HepG2 (cell line): ENCODE data around the gene MKRN2OS. TPM values are rescaled to one million over a fixed set of nuclear protein-coding genes. Genes with fewer than 3 reads are reported as not detected.
A peak's percentile ranks its signal among the peaks of the same experiment; 100 is the strongest.

Source experiments
- CREM ChIP-seq, 2 experiments: sonication (generic) in 1 of 2; formaldehyde crosslinking in 1 of 2; IDR thresholded peaks; 2 replicates each; pipeline versions ENCODE4 v1.4.0 to v1.6.1; 2016 to 2020; ENCODE audit warnings: antibody characterized with exemption in 1 of 2, mild to moderate bottlenecking in 1 of 2, missing genetic modification reagents in 1 of 2
- EP300 ChIP-seq, 3 experiments: sonication (generic) in 1 of 3; formaldehyde crosslinking in 1 of 3; IDR thresholded peaks; 2 replicates each; pipeline versions ENCODE4 v1.5.1 to v1.6.1; 2011 to 2020; ENCODE audit warnings: low read depth in 2 of 3, low read length in 2 of 3, borderline replicate concordance in 1 of 3, improper control_type of control experiment in 1 of 3, mild to moderate bottlenecking in 1 of 3, missing genetic modification reagents in 1 of 3, moderate library complexity in 1 of 3
- GFI1 ChIP-seq: sonication (generic); formaldehyde crosslinking; IDR thresholded peaks from 2 replicates; pipeline ENCODE4 v1.5.0; 2020; ENCODE audit warnings: missing genetic modification reagents, mild to moderate bottlenecking, borderline replicate concordance
- ISL2 ChIP-seq: sonication (generic); formaldehyde crosslinking; IDR thresholded peaks from 2 replicates; pipeline ENCODE4 v1.5.0; 2020; ENCODE audit warnings: missing genetic modification reagents
- NCOA2 ChIP-seq: sonication (generic); formaldehyde crosslinking; IDR thresholded peaks from 2 replicates; pipeline ENCODE4 v1.8.0; 2022; ENCODE audit warnings: inconsistent platforms
- NFYC ChIP-seq: IDR thresholded peaks from 2 replicates; pipeline ENCODE4 v1.6.1; 2016; ENCODE audit warnings: missing genetic modification reagents, missing compliant biosample characterization
- PAXIP1 ChIP-seq: sonication (generic); formaldehyde crosslinking; conservative IDR thresholded peaks from 2 replicates; pipeline ENCODE4 v1.4.0; 2020; ENCODE audit warnings: mild to moderate bottlenecking, missing genetic modification reagents, moderate library complexity
- PHF8 ChIP-seq: sonication (generic); formaldehyde crosslinking; IDR thresholded peaks from 2 replicates; pipeline ENCODE4 v1.5.0; 2020; ENCODE audit warnings: missing genetic modification reagents
- RARA ChIP-seq: IDR thresholded peaks from 2 replicates; pipeline ENCODE4 v1.6.1; 2016; ENCODE audit warnings: missing genetic modification reagents, missing compliant biosample characterization
- SOX5 ChIP-seq: IDR thresholded peaks from 2 replicates; pipeline ENCODE4 v1.6.1; 2016; ENCODE audit warnings: borderline replicate concordance
- TP53 ChIP-seq: sonication (generic); formaldehyde crosslinking; conservative IDR thresholded peaks from 2 replicates; pipeline ENCODE4 v1.4.0; 2020; ENCODE audit warnings: missing genetic modification reagents
- ZBTB37 ChIP-seq: sonication (generic); formaldehyde crosslinking; IDR thresholded peaks from 2 replicates; pipeline ENCODE4 v1.4.0; 2020; ENCODE audit warnings: mild to moderate bottlenecking, missing genetic modification reagents
- ZNF121 ChIP-seq: sonication (generic); formaldehyde crosslinking; IDR thresholded peaks from 2 replicates; pipeline ENCODE4 v1.5.0; 2020; ENCODE audit warnings: mild to moderate bottlenecking, missing genetic modification reagents
- ZNF350 ChIP-seq: sonication (generic); formaldehyde crosslinking; IDR thresholded peaks from 2 replicates; pipeline ENCODE4 v1.4.0; 2020; ENCODE audit warnings: mild to moderate bottlenecking, low read depth, missing genetic modification reagents, borderline replicate concordance
- ZNF501 ChIP-seq: sonication (generic); formaldehyde crosslinking; IDR thresholded peaks from 2 replicates; pipeline ENCODE4 v1.5.1; 2020; ENCODE audit warnings: mild to moderate bottlenecking, moderate library complexity, missing genetic modification reagents
- ZNF510 ChIP-seq: sonication (generic); formaldehyde crosslinking; IDR thresholded peaks from 2 replicates; pipeline ENCODE4 v1.4.0; 2020; ENCODE audit warnings: low read depth, mild to moderate bottlenecking, missing genetic modification reagents
- ZNF549 ChIP-seq: sonication (generic); formaldehyde crosslinking; IDR thresholded peaks from 2 replicates; pipeline ENCODE4 v1.5.0; 2020; ENCODE audit warnings: missing genetic modification reagents
- ZNF737 ChIP-seq: sonication (generic); formaldehyde crosslinking; IDR thresholded peaks from 2 replicates; pipeline ENCODE4 v1.5.0; 2020; ENCODE audit warnings: missing genetic modification reagents, mild to moderate bottlenecking, borderline replicate concordance
- polyA plus RNA-seq, 8 experiments: library from polyadenylated mRNA; depleted of rRNA in 3 of 8; stranded (reverse) in 7 of 8; unstranded in 1 of 8; fragments of >200 nt; fragmentation: Illumina TruSeq in 4 of 8; extraction: Trizol in 4 of 8; gene quantifications; 2 replicates each; pipeline versions ENCODE4 v1.2.1 to v1.2.3, GENCODE V29; 2011 to 2016; ENCODE audit warnings: low read depth in 4 of 8, missing spikeins in 1 of 8, mixed read lengths in 1 of 8; ENCODE audit not compliant: insufficient read depth in 1 of 8
- total RNA-seq, 5 experiments: library from RNA; depleted of rRNA; stranded (reverse); fragments of >200 nt; fragmentation: Illumina TruSeq; extraction: Trizol; gene quantifications; 2 replicates each; pipeline ENCODE4 v1.2.3, GENCODE V29; 2016; ENCODE audit warnings: low read depth in 1 of 5
- TF ChIP-seq, protein P1 (sequence below): sonication (generic); formaldehyde crosslinking; IDR thresholded peaks from 2 replicates; pipeline ENCODE4 v1.9.0; 2021; ENCODE audit warnings: missing genetic modification reagents, mild to moderate bottlenecking, borderline replicate concordance
- TF ChIP-seq, protein P2 (sequence below): sonication (generic); formaldehyde crosslinking; IDR thresholded peaks from 2 replicates; pipeline ENCODE4 v1.4.0; 2020; ENCODE audit warnings: missing genetic modification reagents, mild to moderate bottlenecking, borderline replicate concordance
- TF ChIP-seq, protein P3 (sequence below): IDR thresholded peaks from 2 replicates; pipeline ENCODE4 v1.6.1; 2016; ENCODE audit warnings: mild to moderate bottlenecking

MKRN2OS gene
- total and polyA plus RNA-seq, 2 of the 13 experiments (the other 11 are each of a cell fraction or from before 2014, with no cell fraction given): not detected

DNA sequence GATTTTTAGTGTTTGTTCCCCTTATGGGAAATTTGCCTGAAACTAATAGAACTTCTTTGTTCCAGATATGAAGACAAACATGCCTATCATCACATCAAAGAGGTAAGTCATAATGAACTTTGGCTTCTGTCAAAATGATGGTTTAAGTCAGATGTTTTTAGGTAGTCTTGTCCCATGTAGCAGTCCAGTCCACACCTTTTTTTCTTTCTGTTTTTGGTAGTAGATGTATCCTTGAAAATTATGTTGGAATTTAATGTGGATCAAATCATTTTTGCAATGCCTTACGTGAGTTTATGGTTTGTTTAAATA, 48.9 kb downstream of the MKRN2OS start (continued):
- TF ChIP-seq ZNF510: no peak
- TF ChIP-seq, protein P1, sequence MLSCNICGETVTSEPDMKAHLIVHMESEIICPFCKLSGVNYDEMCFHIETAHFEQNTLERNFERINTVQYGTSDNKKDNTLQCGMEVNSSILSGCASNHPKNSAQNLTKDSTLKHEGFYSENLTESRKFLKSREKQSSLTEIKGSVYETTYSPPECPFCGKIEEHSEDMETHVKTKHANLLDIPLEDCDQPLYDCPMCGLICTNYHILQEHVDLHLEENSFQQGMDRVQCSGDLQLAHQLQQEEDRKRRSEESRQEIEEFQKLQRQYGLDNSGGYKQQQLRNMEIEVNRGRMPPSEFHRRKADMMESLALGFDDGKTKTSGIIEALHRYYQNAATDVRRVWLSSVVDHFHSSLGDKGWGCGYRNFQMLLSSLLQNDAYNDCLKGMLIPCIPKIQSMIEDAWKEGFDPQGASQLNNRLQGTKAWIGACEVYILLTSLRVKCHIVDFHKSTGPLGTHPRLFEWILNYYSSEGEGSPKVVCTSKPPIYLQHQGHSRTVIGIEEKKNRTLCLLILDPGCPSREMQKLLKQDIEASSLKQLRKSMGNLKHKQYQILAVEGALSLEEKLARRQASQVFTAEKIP (CRISPR knock-in tag): no peak
- TF ChIP-seq ZNF501: no peak
- TF ChIP-seq EP300 (IDR thresholded peaks at IDR 0.05; ENCODE audit: low read depth in 2 of 2, low read length in 2 of 2): 0 out of 4 replicates have a peak, but pooled peaks of 1 of the 2 experiments have one; percentile 16
- no peak for TF ChIP-seq EP300 (CRISPR knock-in tag; IDR thresholded peaks at IDR 0.05; ENCODE audit: borderline replicate concordance)
- TF ChIP-seq ISL2: peak; percentile 46; the same call in 1 of the 2 replicates
- no peak for TF ChIP-seq ZNF350
- peak; percentile 28; the same call in 1 of the 2 replicates for TF ChIP-seq GFI1 (CRISPR knock-in tag)
- no peak for TF ChIP-seq ZNF737 (CRISPR knock-in tag)
- TF ChIP-seq NCOA2 (CRISPR knock-in tag): peak; percentile 59; the same call in 1 of the 2 replicates
- no peak for TF ChIP-seq ZBTB37 (CRISPR knock-in tag)
- 0 out of 2 replicates have a peak, but pooled peaks have one; percentile 28 for TF ChIP-seq CREM (IDR thresholded peaks at IDR 0.05)
- TF ChIP-seq CREM (CRISPR knock-in tag; IDR thresholded peaks at IDR 0.05): no peak
- no peak for TF ChIP-seq ZNF121 (CRISPR knock-in tag)
- TF ChIP-seq PAXIP1 (CRISPR knock-in tag): 0 out of 2 replicates have a peak, but pooled peaks have one; percentile 32
- TF ChIP-seq RARA: peak; percentile 39; the same call in 1 of the 2 replicates
- TF ChIP-seq, protein P2, sequence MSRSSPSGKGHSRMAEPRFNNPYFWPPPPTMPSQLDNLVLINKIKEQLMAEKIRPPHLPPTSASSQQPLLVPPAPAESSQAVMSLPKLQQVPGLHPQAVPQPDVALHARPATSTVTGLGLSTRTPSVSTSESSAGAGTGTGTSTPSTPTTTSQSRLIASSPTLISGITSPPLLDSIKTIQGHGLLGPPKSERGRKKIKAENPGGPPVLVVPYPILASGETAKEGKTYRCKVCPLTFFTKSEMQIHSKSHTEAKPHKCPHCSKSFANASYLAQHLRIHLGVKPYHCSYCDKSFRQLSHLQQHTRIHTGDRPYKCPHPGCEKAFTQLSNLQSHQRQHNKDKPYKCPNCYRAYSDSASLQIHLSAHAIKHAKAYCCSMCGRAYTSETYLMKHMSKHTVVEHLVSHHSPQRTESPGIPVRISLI (CRISPR knock-in tag): no peak
- TF ChIP-seq, protein P3, sequence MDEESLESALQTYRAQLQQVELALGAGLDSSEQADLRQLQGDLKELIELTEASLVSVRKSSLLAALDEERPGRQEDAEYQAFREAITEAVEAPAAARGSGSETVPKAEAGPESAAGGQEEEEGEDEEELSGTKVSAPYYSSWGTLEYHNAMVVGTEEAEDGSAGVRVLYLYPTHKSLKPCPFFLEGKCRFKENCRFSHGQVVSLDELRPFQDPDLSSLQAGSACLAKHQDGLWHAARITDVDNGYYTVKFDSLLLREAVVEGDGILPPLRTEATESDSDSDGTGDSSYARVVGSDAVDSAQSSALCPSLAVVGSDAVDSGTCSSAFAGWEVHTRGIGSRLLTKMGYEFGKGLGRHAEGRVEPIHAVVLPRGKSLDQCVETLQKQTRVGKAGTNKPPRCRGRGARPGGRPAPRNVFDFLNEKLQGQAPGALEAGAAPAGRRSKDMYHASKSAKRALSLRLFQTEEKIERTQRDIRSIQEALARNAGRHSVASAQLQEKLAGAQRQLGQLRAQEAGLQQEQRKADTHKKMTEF (CRISPR knock-in tag): 0 out of 2 replicates have a peak, but pooled peaks have one; percentile 22
- TF ChIP-seq SOX5 (CRISPR knock-in tag): peak; percentile 54; the same call in 1 of the 2 replicates
- TF ChIP-seq TP53 (CRISPR knock-in tag): no peak
- TF ChIP-seq ZNF549: no peak
- TF ChIP-seq PHF8 (CRISPR knock-in tag): no peak
- TF ChIP-seq NFYC (CRISPR knock-in tag): no peak
